Keratinocyte (primary cell): ENCODE data around the gene PRLH. TPM values are rescaled to one million over a fixed set of nuclear protein-coding genes. Genes with fewer than 3 reads are reported as not detected.

Source experiments
- DNase-seq: peaks from one replicate; pipeline ENCODE4 v3.0.0-alpha.2; 2011; ENCODE audit warnings: low read depth, missing footprints, low spot score
- FAIRE-seq: peaks from 2 replicates; lab custom pipeline; 2011; peaks lifted over from hg19 to GRCh38; lab: Jason Lieb, UNC
- H2AFZ ChIP-seq: 2 replicates; pipeline ENCODE4 v1.6.0; 2012; ENCODE audit warnings: low read length, control low read depth, inconsistent platforms; ENCODE audit not compliant: control insufficient read depth
- H3K27ac ChIP-seq: 2 replicates; pipeline ENCODE4 v1.5.1; 2011; ENCODE audit warnings: low read length; ENCODE audit not compliant: control insufficient read depth, insufficient read depth
- H3K27me3 ChIP-seq: 3 replicates; pipeline ENCODE4 v1.6.0; 2011; ENCODE audit warnings: low read length; ENCODE audit not compliant: control insufficient read depth, insufficient read depth; ENCODE audit errors: extremely low read depth
- H3K36me3 ChIP-seq, 2 experiments: 2 replicates in 1 of 2; 3 replicates in 1 of 2; pipeline ENCODE4 v1.5.1; 2011; ENCODE audit warnings: low read length in 2 of 2, mild to moderate bottlenecking in 1 of 2; ENCODE audit not compliant: control insufficient read depth in 2 of 2, insufficient read depth in 2 of 2; ENCODE audit errors: extremely low read depth in 1 of 2
- H3K4me1 ChIP-seq: 3 replicates; pipeline ENCODE4 v1.5.1; 2011; ENCODE audit warnings: low read length; ENCODE audit not compliant: control insufficient read depth, insufficient read depth; ENCODE audit errors: extremely low read depth
- H3K4me2 ChIP-seq: 3 replicates; pipeline ENCODE4 v1.6.0; 2011; ENCODE audit warnings: low read depth, low read length; ENCODE audit not compliant: control insufficient read depth, insufficient read depth; ENCODE audit errors: extremely low read depth
- H3K4me3 ChIP-seq, 3 experiments: fragments of 200-600 bp in 1 of 3; sonication (generic) in 1 of 3; 2 replicates in 2 of 3; 3 replicates in 1 of 3; pipeline ENCODE4 v1.5.1; 2011 to 2016; ENCODE audit warnings: low read length in 3 of 3, mild to moderate bottlenecking in 3 of 3, control low read depth in 2 of 3, inconsistent platforms in 1 of 3, low read depth in 1 of 3, mixed read lengths in 1 of 3, mixed run types in 1 of 3, moderate library complexity in 1 of 3; ENCODE audit not compliant: control insufficient read depth in 2 of 3, insufficient read depth in 2 of 3; ENCODE audit errors: extremely low read depth in 1 of 3
- H3K79me2 ChIP-seq: 2 replicates; pipeline ENCODE4 v1.6.0; 2012; ENCODE audit warnings: low read length; ENCODE audit not compliant: control insufficient read depth, insufficient read depth
- H3K9ac ChIP-seq: 3 replicates; pipeline ENCODE4 v1.6.0; 2011; ENCODE audit warnings: low read length; ENCODE audit not compliant: control insufficient read depth, insufficient read depth; ENCODE audit errors: extremely low read depth
- H3K9me1 ChIP-seq: 3 replicates; pipeline ENCODE4 v1.6.0; 2011; ENCODE audit warnings: low read length; ENCODE audit not compliant: control insufficient read depth, insufficient read depth; ENCODE audit errors: extremely low read depth
- H3K9me3 ChIP-seq: 2 replicates; pipeline ENCODE4 v1.5.1; 2012; ENCODE audit warnings: low read depth, low read length; ENCODE audit not compliant: control insufficient read depth
- H4K20me1 ChIP-seq: 3 replicates; pipeline ENCODE4 v1.6.0; 2011; ENCODE audit warnings: low read length; ENCODE audit not compliant: control insufficient read depth, insufficient read depth; ENCODE audit errors: extremely low read depth
- CTCF ChIP-seq, 3 experiments: IDR thresholded peaks in 1 of 3; conservative IDR thresholded peaks in 1 of 3; optimal IDR thresholded peaks in 1 of 3; 2 replicates in 2 of 3; 3 replicates in 1 of 3; pipeline versions ENCODE3 to v1.5.1; 2011; ENCODE audit warnings: low read length in 3 of 3, mild to moderate bottlenecking in 3 of 3, moderate library complexity in 2 of 3, control low read depth in 1 of 3, inconsistent platforms in 1 of 3; ENCODE audit not compliant: insufficient read depth in 2 of 3; ENCODE audit errors: extremely low read depth in 1 of 3
- EZH2 ChIP-seq: IDR thresholded peaks from one replicate; pipeline ENCODE4 v1.6.1; 2012; ENCODE audit warnings: inconsistent platforms, mild to moderate bottlenecking, low read length, moderate library complexity
- dilution Hi-C: fragments of 300-500 bp; cut with MboI; formaldehyde crosslinking; loops from one replicate; pipeline ENCODE4 v1.7.0; 2020; ENCODE audit warnings: low sequenced_read_pairs; ENCODE audit not compliant: extremely low pct_ligation_motif_present
- polyA plus RNA-seq, 5 experiments: library from polyadenylated mRNA; depleted of rRNA in 3 of 5; stranded (reverse) in 3 of 5; stranded (forward) in 1 of 5; unstranded in 1 of 5; fragments of >200 nt; gene quantifications; 1 replicate in 1 of 5; 2 replicates in 3 of 5; 3 replicates in 1 of 5; pipeline versions ENCODE4 v1.2.1 to v1.2.3, GENCODE V29; 2011 to 2012; ENCODE audit warnings: missing spikeins in 2 of 5, low read depth in 1 of 5, low replicate concordance in 1 of 5

The PRLH gene
- polyA plus RNA-seq, 1 donor (not counting 4 experiments of a cell fraction or from before 2014, with no cell fraction given): not detected

- Histone ChIP-seq H3K9me1 (no peaks in the 10 kb centered on the region), H2AFZ (no peak overlapping the region), H3K27me3 (no peaks in the 10 kb centered on the region), H3K36me3 (no peaks in the 10 kb centered on the region), H3K27ac (no peak overlapping the region), H3K9ac (no peak overlapping the region), H3K9me3 (no peaks in the 10 kb centered on the region), H4K20me1 (no peaks in the 10 kb centered on the region), H3K4me1 (no peaks in the 10 kb centered on the region), H3K79me2 (no peaks in the 10 kb centered on the region), H3K4me3 (no peak overlapping the region), H3K4me2 (no peak overlapping the region)
- DNase-seq (no peak), FAIRE-seq (no peak)
- dilution Hi-C loops: no loop called here
- TF ChIP-seq CTCF (optimal IDR thresholded peaks at IDR 0.05 in 1 of 3, IDR thresholded peaks at IDR 0.05 in 1 of 3, conservative IDR thresholded peaks at IDR 0.05 in 1 of 3; ENCODE audit: extremely low read depth in 1 of 3, insufficient read depth in 2 of 3, low read length in 3 of 3) (no peak), EZH2 (no peak)
These were observed 48.4 kb upstream of the PRLH start for GRCh38 chr2:237517990-237518389.

GRCh38 chr2:237519506-237520245, 46.7 kb upstream of the PRLH start:
- no peak for TF ChIP-seq EZH2
- TF ChIP-seq CTCF (optimal IDR thresholded peaks at IDR 0.05 in 1 of 3, IDR thresholded peaks at IDR 0.05 in 1 of 3, conservative IDR thresholded peaks at IDR 0.05 in 1 of 3; ENCODE audit: extremely low read depth in 1 of 3, insufficient read depth in 2 of 3, low read length in 3 of 3): no peak
- H3K79me2 ChIP-seq: no peaks in the 10 kb centered on the region
- no peak overlapping the region for H2AFZ ChIP-seq
- H3K27ac ChIP-seq: no peak overlapping the region
- H3K9me3 ChIP-seq: no peaks in the 10 kb centered on the region
- DNase-seq (no peak), FAIRE-seq (no peak)
- H3K36me3 ChIP-seq: no peaks in the 10 kb centered on the region
- dilution Hi-C loops: no loop called here
- H3K9me1 ChIP-seq: no peaks in the 10 kb centered on the region
- no peak overlapping the region for H3K4me3 ChIP-seq
- H3K27me3 ChIP-seq: no peaks in the 10 kb centered on the region
- no peak overlapping the region for H3K9ac ChIP-seq
- H3K4me2 ChIP-seq: no peak overlapping the region
- no peaks in the 10 kb centered on the region for H4K20me1 ChIP-seq
- no peaks in the 10 kb centered on the region for H3K4me1 ChIP-seq
